Neuronal stem cell (in vitro differentiated cells): ENCODE measurements around the gene RBM20.

ENCODE experiments used
- DNase-seq: peaks from one replicate; pipeline ENCODE4 v3.0.0-alpha.2; 2013; ENCODE audit warnings: low spot score
- H2AFZ ChIP-seq: one replicate; pipeline ENCODE4 v1.6.1; 2013; ENCODE audit warnings: mild to moderate bottlenecking, low read length, inconsistent platforms
- H2AK5ac ChIP-seq: 2 replicates; pipeline ENCODE4 v1.6.1; 2013; ENCODE audit warnings: low read depth, mild to moderate bottlenecking, inconsistent platforms, low read length, moderate library complexity, mixed read lengths
- H2BK120ac ChIP-seq: 2 replicates; pipeline ENCODE4 v1.6.1; 2013; ENCODE audit warnings: low read depth, mild to moderate bottlenecking, inconsistent platforms, low read length, moderate library complexity, mixed read lengths
- H2BK12ac ChIP-seq: one replicate; pipeline ENCODE4 v1.6.1; 2013; ENCODE audit warnings: low read length, inconsistent platforms
- H2BK15ac ChIP-seq: 2 replicates; pipeline ENCODE4 v1.6.1; 2013; ENCODE audit warnings: mild to moderate bottlenecking, low read length, inconsistent platforms, mixed read lengths
- H2BK5ac ChIP-seq: one replicate; pipeline ENCODE4 v1.6.1; 2013; ENCODE audit warnings: inconsistent platforms, mild to moderate bottlenecking, low read length, moderate library complexity
- H3K14ac ChIP-seq: one replicate; pipeline ENCODE4 v1.6.1; 2013; ENCODE audit warnings: low read length, inconsistent platforms
- H3K18ac ChIP-seq: 2 replicates; pipeline ENCODE4 v1.6.1; 2013; ENCODE audit warnings: low read length, inconsistent platforms
- H3K23ac ChIP-seq: 2 replicates; pipeline ENCODE4 v1.6.1; 2013; ENCODE audit warnings: low read depth, mild to moderate bottlenecking, mixed read lengths, low read length, inconsistent platforms; ENCODE audit not compliant: poor library complexity
- H3K27ac ChIP-seq: replicated peaks from 3 replicates; pipeline ENCODE4 v1.5.1; 2013; ENCODE audit warnings: low read length, inconsistent platforms
- H3K27me3 ChIP-seq, 3 experiments: 2 replicates each; pipeline ENCODE4 v1.6.1; 2013; ENCODE audit warnings: low read length in 3 of 3, mild to moderate bottlenecking in 2 of 3, inconsistent platforms in 1 of 3, low read depth in 1 of 3, mixed read lengths in 1 of 3, moderate library complexity in 1 of 3; ENCODE audit not compliant: control insufficient read depth in 3 of 3, insufficient read depth in 3 of 3
- H3K36me3 ChIP-seq, 2 donors: replicated peaks in 1 of 2; 2 replicates each; pipeline ENCODE4 v1.6.1; 2013; ENCODE audit warnings: low read length in 2 of 2; ENCODE audit not compliant: control insufficient read depth in 2 of 2, insufficient read depth in 2 of 2
- H3K4ac ChIP-seq: 2 replicates; pipeline ENCODE4 v1.6.1; 2013; ENCODE audit warnings: inconsistent platforms, mild to moderate bottlenecking, low read length, moderate library complexity
- H3K4me1 ChIP-seq, 2 donors: 1 replicate in 1 of 2; 2 replicates in 1 of 2; pipeline ENCODE4 v1.6.1; 2013; ENCODE audit warnings: low read length in 2 of 2, low read depth in 1 of 2; ENCODE audit not compliant: control insufficient read depth in 2 of 2, insufficient read depth in 1 of 2
- H3K4me2 ChIP-seq: one replicate; pipeline ENCODE4 v1.6.1; 2013; ENCODE audit warnings: mild to moderate bottlenecking, low read length, inconsistent platforms; ENCODE audit not compliant: insufficient read depth, poor library complexity, severe bottlenecking
- H3K4me3 ChIP-seq, 2 donors: 2 replicates each; pipeline ENCODE4 v1.5.1; 2013; ENCODE audit warnings: low read length in 2 of 2, mild to moderate bottlenecking in 2 of 2, inconsistent platforms in 1 of 2, moderate library complexity in 1 of 2
- H3K79me1 ChIP-seq: one replicate; pipeline ENCODE4 v1.6.1; 2013; ENCODE audit warnings: low read depth, mild to moderate bottlenecking, inconsistent platforms, low read length, moderate library complexity
- H3K9ac ChIP-seq: one replicate; pipeline ENCODE4 v1.6.1; 2013; ENCODE audit warnings: mild to moderate bottlenecking, low read depth, low read length, inconsistent platforms; ENCODE audit not compliant: poor library complexity
- H3K9me3 ChIP-seq, 2 donors: replicated peaks in 1 of 2; 2 replicates each; pipeline versions ENCODE3 to v1.6.1; 2013; ENCODE audit warnings: low read length in 2 of 2, mild to moderate bottlenecking in 2 of 2, inconsistent platforms in 1 of 2, low read depth in 1 of 2, mixed read lengths in 1 of 2, moderate library complexity in 1 of 2; ENCODE audit not compliant: control insufficient read depth in 2 of 2, insufficient read depth in 1 of 2
- H4K8ac ChIP-seq: one replicate; pipeline ENCODE4 v1.6.1; 2013; ENCODE audit warnings: low read depth, mild to moderate bottlenecking, inconsistent platforms, low read length, moderate library complexity
- H4K91ac ChIP-seq: one replicate; pipeline ENCODE4 v1.6.1; 2013; ENCODE audit warnings: low read length, low read depth, mild to moderate bottlenecking, inconsistent platforms; ENCODE audit not compliant: poor library complexity
- WGBS, 2 donors: extraction: QIAGEN DNeasy Blood & Tissue Kit; methylation state at CpG; one replicate each; pipeline ENCODE4 v1.1.7; 2013; ENCODE audit warnings: missing lambda C conversion rate in 2 of 2, mixed read lengths in 1 of 2; ENCODE audit not compliant: insufficient read length in 2 of 2, insufficient replicate concordance in 1 of 2; ENCODE audit errors: extremely low coverage in 2 of 2; 5-methylcytosine and 5-hydroxymethylcytosine counted together

The RBM20 gene

GRCh38 chr10:110756876-110757275, 112.7 kb downstream of the RBM20 start:
- Histone ChIP-seq H3K4me2 (no peak overlapping the region), H3K9ac (no peak overlapping the region), H3K36me3 (no peaks in the 10 kb centered on the region), H2BK5ac (no peak overlapping the region), H3K4ac (no peak overlapping the region), H2BK12ac (no peak overlapping the region), H2AK5ac (no peak overlapping the region), H2AFZ (no peak overlapping the region), H3K18ac (no peak overlapping the region), H3K27me3 (no peaks in the 10 kb centered on the region), H4K91ac (no peak overlapping the region), H3K9me3 (no peaks in the 10 kb centered on the region), H3K27ac (no peak overlapping the region), H2BK120ac (no peak overlapping the region), H3K79me1 (no peaks in the 10 kb centered on the region), H3K23ac (no peak overlapping the region), H3K4me3 (no peak overlapping the region), H3K14ac (no peak overlapping the region), H2BK15ac (no peak overlapping the region), H3K4me1 (peaks cover 0 to 5% of the 10 kb centered on the region in 2 donors), H4K8ac (no peak overlapping the region)
- no peak for DNase-seq

- Histone ChIP-seq H3K27ac (no peak overlapping the region), H3K4ac (no peak overlapping the region), H3K4me1 (peaks cover 0 to 5% of the 10 kb centered on the region in 2 donors), H3K9me3 (no peaks in the 10 kb centered on the region), H3K27me3 (no peaks in the 10 kb centered on the region), H4K91ac (no peak overlapping the region), H3K79me1 (no peaks in the 10 kb centered on the region), H2AFZ (no peak overlapping the region), H3K23ac (no peak overlapping the region), H3K14ac (no peak overlapping the region), H2BK15ac (no peak overlapping the region), H3K4me2 (no peak overlapping the region), H3K4me3 (no peak overlapping the region), H3K9ac (no peak overlapping the region), H2BK12ac (no peak overlapping the region), H2AK5ac (no peak overlapping the region), H2BK5ac (no peak overlapping the region), H4K8ac (no peak overlapping the region), H2BK120ac (no peak overlapping the region), H3K18ac (no peak overlapping the region), H3K36me3 (no peaks in the 10 kb centered on the region)
- DNase-seq: no peak
- no CpG with 5 or more reads among the region's 1 CpG for WGBS, 2 donors
Measured at GRCh38 chr10:110757586-110757985, 113.5 kb downstream of the RBM20 start.

GRCh38 chr10:110758128-110758765, 114.1 kb downstream of the RBM20 start:
- no peak overlapping the region for H2AFZ ChIP-seq
- H3K27ac ChIP-seq: no peak overlapping the region
- no peak overlapping the region for H4K91ac ChIP-seq
- H3K4me3 ChIP-seq: no peak overlapping the region
- no peaks in the 10 kb centered on the region for H3K79me1 ChIP-seq
- no peak overlapping the region for H2BK12ac ChIP-seq
- H2BK15ac ChIP-seq: no peak overlapping the region
- no peak overlapping the region for H2BK5ac ChIP-seq
- no peak overlapping the region for H4K8ac ChIP-seq
- H3K4me2 ChIP-seq: no peak overlapping the region
- no peak overlapping the region for H3K9ac ChIP-seq
- no peak overlapping the region for H2AK5ac ChIP-seq
- peaks cover 0 to 6% of the 10 kb centered on the region in 2 donors for H3K4me1 ChIP-seq
- no peak overlapping the region for H3K18ac ChIP-seq
- no peak overlapping the region for H3K23ac ChIP-seq
- no peak overlapping the region for H3K4ac ChIP-seq
- H3K36me3 ChIP-seq: no peaks in the 10 kb centered on the region
- no peak for DNase-seq
- no peaks in the 10 kb centered on the region for H3K9me3 ChIP-seq
- H2BK120ac ChIP-seq: no peak overlapping the region
- H3K27me3 ChIP-seq: no peaks in the 10 kb centered on the region
- H3K14ac ChIP-seq: no peak overlapping the region
- no CpG with 5 or more reads among the region's 8 CpGs for WGBS, 2 donors

- no peak overlapping the region for H3K4ac ChIP-seq
- H3K4me2 ChIP-seq: no peak overlapping the region
- peaks cover 0 to 3% of the 10 kb centered on the region in 2 donors for H3K4me1 ChIP-seq
- H3K79me1 ChIP-seq: no peaks in the 10 kb centered on the region
- H4K91ac ChIP-seq: no peak overlapping the region
- H2AK5ac ChIP-seq: no peak overlapping the region
- H3K18ac ChIP-seq: no peak overlapping the region
- no peaks in the 10 kb centered on the region for H3K36me3 ChIP-seq
- DNase-seq: no peak
- H3K27ac ChIP-seq: no peak overlapping the region
- no peak overlapping the region for H4K8ac ChIP-seq
- H2BK15ac ChIP-seq: no peak overlapping the region
- no peak overlapping the region for H3K23ac ChIP-seq
- no peaks in the 10 kb centered on the region for H3K27me3 ChIP-seq
- H2BK5ac ChIP-seq: no peak overlapping the region
- no peak overlapping the region for H2BK120ac ChIP-seq
- H3K14ac ChIP-seq: no peak overlapping the region
- no peak overlapping the region for H3K4me3 ChIP-seq
- no peak overlapping the region for H2BK12ac ChIP-seq
- WGBS, 2 donors: no CpG with 5 or more reads among the region's 4 CpGs
- H3K9me3 ChIP-seq: no peaks in the 10 kb centered on the region
- H3K9ac ChIP-seq: no peak overlapping the region
- peak overlapping the region; percentile 77 for H2AFZ ChIP-seq
Measured at GRCh38 chr10:110758898-110759297, 114.8 kb downstream of the RBM20 start.
